Liver (tissue), 9 donors: ENCODE measurements around the gene IRGQ. TPM values are rescaled to one million over a fixed set of nuclear protein-coding genes. Genes with fewer than 3 reads are reported as not detected.
"Not testable (repeated sequence)": the region's sequence is repeated elsewhere in the genome, so short reads cannot be mapped to it uniquely, and the experiment has no call there.

Experiments
- DNase-seq: peaks from one replicate; pipeline ENCODE4 v3.0.0-alpha.2; 2017; ENCODE audit warnings: low spot score
- H3K27ac ChIP-seq, 2 donors: one replicate each; pipeline ENCODE4 v1.7.0; 2013; ENCODE audit warnings: inconsistent platforms in 2 of 2, low read length in 2 of 2, control low read depth in 1 of 2, low read depth in 1 of 2, mild to moderate bottlenecking in 1 of 2
- H3K27me3 ChIP-seq, 4 donors: one replicate each; pipeline versions ENCODE4 v1.6.1 to v1.7.0; 2013; ENCODE audit warnings: low read length in 3 of 4, inconsistent platforms in 1 of 4, mild to moderate bottlenecking in 1 of 4, moderate library complexity in 1 of 4; ENCODE audit not compliant: control insufficient read depth in 4 of 4, insufficient read depth in 4 of 4
- H3K36me3 ChIP-seq, 4 donors: one replicate each; pipeline versions ENCODE4 v1.6.1 to v1.7.0; 2013; ENCODE audit warnings: low read length in 3 of 4, mild to moderate bottlenecking in 3 of 4, low read depth in 1 of 4, moderate library complexity in 1 of 4; ENCODE audit not compliant: control insufficient read depth in 4 of 4, insufficient read depth in 3 of 4
- H3K4me1 ChIP-seq, 4 donors: one replicate each; pipeline versions ENCODE4 v1.6.1 to v1.7.0; 2013; ENCODE audit warnings: low read length in 3 of 4, mild to moderate bottlenecking in 3 of 4, moderate library complexity in 1 of 4; ENCODE audit not compliant: control insufficient read depth in 4 of 4, insufficient read depth in 4 of 4
- H3K4me3 ChIP-seq, 3 donors: one replicate each; pipeline versions ENCODE4 v1.6.1 to v1.7.0; 2013; ENCODE audit warnings: low read length in 3 of 3, control low read depth in 1 of 3, low read depth in 1 of 3, mild to moderate bottlenecking in 1 of 3
- H3K9ac ChIP-seq, 2 donors: one replicate each; pipeline ENCODE4 v1.7.0; 2013; ENCODE audit warnings: low read length in 2 of 2, mild to moderate bottlenecking in 2 of 2, moderate library complexity in 2 of 2, control low read depth in 1 of 2, low read depth in 1 of 2
- H3K9me3 ChIP-seq, 4 donors: one replicate each; pipeline versions ENCODE4 v1.6.1 to v1.7.0; 2013; ENCODE audit warnings: low read length in 3 of 4; ENCODE audit not compliant: control insufficient read depth in 4 of 4
- ATF3 ChIP-seq: IDR thresholded peaks from 2 replicates; pipeline ENCODE4 v1.6.1; 2016; ENCODE audit warnings: antibody characterized with exemption
- CTCF ChIP-seq: fragments of 150-350 bp; IDR thresholded peaks from 2 replicates; pipeline ENCODE4 v1.5.1; 2017; ENCODE audit warnings: improper control_type of control experiment, low read depth, low read length; ENCODE audit not compliant: missing input control
- EGR1 ChIP-seq, 2 donors: IDR thresholded peaks; 2 replicates each; pipeline ENCODE4 v1.6.1; 2016 to 2018; ENCODE audit warnings: antibody characterized with exemption in 2 of 2, low read depth in 2 of 2
- FOXA1 ChIP-seq: IDR thresholded peaks from 2 replicates; pipeline ENCODE4 v1.6.1; 2016; ENCODE audit warnings: antibody characterized with exemption
- FOXA2 ChIP-seq: IDR thresholded peaks from 2 replicates; pipeline ENCODE4 v1.6.1; 2016; ENCODE audit warnings: antibody characterized with exemption
- GABPA ChIP-seq, 2 donors: IDR thresholded peaks in 1 of 2; conservative IDR thresholded peaks in 1 of 2; 2 replicates each; pipeline ENCODE4 v1.6.1; 2016; ENCODE audit warnings: antibody characterized with exemption in 2 of 2, mild to moderate bottlenecking in 1 of 2, moderate library complexity in 1 of 2
- HNF4A ChIP-seq, 2 donors: conservative IDR thresholded peaks; 2 replicates each; pipeline ENCODE4 v1.6.1; 2016; ENCODE audit warnings: antibody characterized with exemption in 2 of 2, mild to moderate bottlenecking in 2 of 2
- HNF4G ChIP-seq: IDR thresholded peaks from 2 replicates; pipeline ENCODE4 v1.6.1; 2016; ENCODE audit warnings: antibody characterized with exemption
- JUND ChIP-seq, 2 donors: IDR thresholded peaks; 2 replicates each; pipeline ENCODE4 v1.6.1; 2016; ENCODE audit warnings: antibody characterized with exemption in 2 of 2
- MAX ChIP-seq: IDR thresholded peaks from 2 replicates; pipeline ENCODE4 v1.6.1; 2016; ENCODE audit warnings: antibody characterized with exemption
- NR2F2 ChIP-seq: IDR thresholded peaks from 2 replicates; pipeline ENCODE4 v1.6.1; 2016; ENCODE audit warnings: antibody characterized with exemption
- RAD21 ChIP-seq, 2 donors: IDR thresholded peaks; 2 replicates each; pipeline ENCODE4 v1.6.1; 2016; ENCODE audit warnings: antibody characterized with exemption in 2 of 2, mild to moderate bottlenecking in 2 of 2
- REST ChIP-seq: IDR thresholded peaks from 2 replicates; pipeline ENCODE4 v1.6.1; 2016; ENCODE audit warnings: antibody characterized with exemption, mild to moderate bottlenecking
- RXRA ChIP-seq, 2 donors: IDR thresholded peaks; 2 replicates each; pipeline ENCODE4 v1.6.1; 2017 to 2018; ENCODE audit warnings: antibody characterized with exemption in 2 of 2, mild to moderate bottlenecking in 1 of 2
- SP1 ChIP-seq: IDR thresholded peaks from 2 replicates; pipeline ENCODE4 v1.6.1; 2018; ENCODE audit warnings: antibody characterized with exemption, mild to moderate bottlenecking
- TAF1 ChIP-seq: conservative IDR thresholded peaks from 2 replicates; pipeline ENCODE4 v1.6.1; 2016; ENCODE audit warnings: antibody characterized with exemption, mild to moderate bottlenecking
- YY1 ChIP-seq: IDR thresholded peaks from 2 replicates; pipeline ENCODE4 v1.6.1; 2016; ENCODE audit warnings: antibody characterized with exemption, mild to moderate bottlenecking
- ZBTB33 ChIP-seq: IDR thresholded peaks from 2 replicates; pipeline ENCODE4 v1.6.1; 2016; ENCODE audit warnings: antibody characterized with exemption
- WGBS: extraction: QIAGEN DNeasy Blood & Tissue Kit; methylation state at CpG from one replicate; pipeline ENCODE4 v1.1.7; 2013; 5-methylcytosine and 5-hydroxymethylcytosine counted together
- polyA plus RNA-seq, 2 donors: library from polyadenylated mRNA; stranded (reverse) in 1 of 2; unstranded in 1 of 2; fragments of 200-250 nt in 1 of 2; fragments of >200 nt in 1 of 2; fragmentation: Nextera tagmentation in 1 of 2; extraction: Ambion mirVana in 1 of 2; gene quantifications; one replicate each; pipeline versions ENCODE4 v1.2.1 to v1.2.3, GENCODE V29; 2013 to 2015
- total RNA-seq, 2 donors: library from RNA; depleted of rRNA; stranded (reverse); fragments of >200 nt; gene quantifications; one replicate each; pipeline ENCODE4 v1.2.3, GENCODE V29; 2014
- donor health status: healthy.
- donor health status: healthy.
- donor health status: healthy.
- donor health status: healthy.
- donor health status: healthy.

Gene IRGQ
- total and polyA plus RNA-seq, 4 donors = 2.8 to 15.5 (median 5.2) TPM

GRCh38 chr19:43589277-43589676, 6.7 kb downstream of the IRGQ start:
- TF ChIP-seq RXRA (IDR thresholded peaks at IDR 0.05) (no peak), FOXA2 (no peak), NR2F2 (no peak), RAD21 (IDR thresholded peaks at IDR 0.05) (no peak), EGR1 (IDR thresholded peaks at IDR 0.05; ENCODE audit: low read depth in 2 of 2) (no peak), TAF1 (no peak), YY1 (no peak), FOXA1 (no peak), GABPA (IDR thresholded peaks at IDR 0.05 in 1 of 2, conservative IDR thresholded peaks at IDR 0.05 in 1 of 2) (no peak), ZBTB33 (no peak), CTCF (no peak), ATF3 (no peak), JUND (IDR thresholded peaks at IDR 0.05) (no peak), REST (no peak), HNF4G (no peak), MAX (no peak), SP1 (no peak)
- WGBS = 90% methylated on average over 5 of the region's 5 CpGs
- DNase-seq = no peak
- no peaks in the 10 kb centered on the region for H3K27me3 ChIP-seq
- no peak overlapping the region for H3K9ac ChIP-seq
- no peak overlapping the region for H3K4me3 ChIP-seq
- H3K27ac ChIP-seq = no peak overlapping the region
- no peaks in the 10 kb centered on the region for H3K9me3 ChIP-seq
- H3K4me1 ChIP-seq = peaks cover 3 to 16% (median 12%) of the 10 kb centered on the region in 4 donors
- peaks cover 4 to 28% (median 7%) of the 10 kb centered on the region in 4 donors for H3K36me3 ChIP-seq

- TF ChIP-seq RXRA (IDR thresholded peaks at IDR 0.05) (peak; percentile 16 to 57), HNF4A (conservative IDR thresholded peaks at IDR 0.05) (peak; percentile 22 to 68), ATF3 (peak; percentile 39)
- Histone ChIP-seq H3K4me1 (peaks cover 3 to 12% (median 10%) of the 10 kb centered on the region in 4 donors), H3K36me3 (peaks cover 0 to 16% (median 0%) of the 10 kb centered on the region in 4 donors)
- H3K27ac ChIP-seq, H3K4me3 ChIP-seq, H3K27me3 ChIP-seq, DNase-seq, H3K9me3 ChIP-seq, H3K9ac ChIP-seq: not testable (repeated sequence)
- WGBS = 93% methylated on average over 3 of the region's 3 CpGs
These were observed 8.9 kb downstream of the IRGQ start for GRCh38 chr19:43587029-43587428.
